ENCODE results near the gene SCFD2. TPM values are rescaled to one million over a fixed set of nuclear protein-coding genes. Genes with fewer than 3 reads are reported as not detected.
"Not testable (repeated sequence)": the region's sequence is repeated elsewhere in the genome, so short reads cannot be mapped to it uniquely, and the experiment has no call there.

SCFD2 gene
- total RNA-seq, 1 experiment from 2014 or later = 7.4 TPM

GRCh38 chr4:53183754-53184153, 182.1 kb downstream of the SCFD2 start:
- POLR2A ChIA-PET = no interaction called here
- in situ Hi-C loops (cut with HindIII; ENCODE audit: low pct_unique_long_range_greater_than_20kb, low sequenced_read_pairs) (no loop called here), intact Hi-C loops (cut with micrococcal nuclease; ENCODE audit: unreplicated experiment) (no loop called here)
- Histone ChIP-seq H3K36me3 (ENCODE audit: control insufficient read depth, insufficient read depth, low read length) (no peaks in the 10 kb centered on the region), H3K4me1 (ENCODE audit: control insufficient read depth, insufficient read depth, low read length) (no peaks in the 10 kb centered on the region), H3K27me3 (ENCODE audit: control insufficient read depth, insufficient read depth, low read length) (no peaks in the 10 kb centered on the region), H3K4me3 (ENCODE audit: low read depth in 2 of 2, low read length in 2 of 2) (no peak overlapping the region), H3K9me3 (ENCODE audit: control insufficient read depth, insufficient read depth, low read depth, low read length) (no peaks in the 10 kb centered on the region), H3K27ac (ENCODE audit: low read length) (no peak overlapping the region)
- TF ChIP-seq SIN3A (IDR thresholded peaks at IDR 0.05; ENCODE audit: borderline replicate concordance, insufficient read depth, low read depth, low read length) (no peak), REST (IDR thresholded peaks at IDR 0.05; ENCODE audit: insufficient read depth in 1 of 2, low read depth in 2 of 2, low read length in 1 of 2) (no peak), POLR2AphosphoS5 (IDR thresholded peaks at IDR 0.05; ENCODE audit: low read depth, low read length) (no peak), TCF7L2 (IDR thresholded peaks at IDR 0.05; ENCODE audit: low read depth, low read length) (no peak)
- TF ChIP-seq, protein P1, sequence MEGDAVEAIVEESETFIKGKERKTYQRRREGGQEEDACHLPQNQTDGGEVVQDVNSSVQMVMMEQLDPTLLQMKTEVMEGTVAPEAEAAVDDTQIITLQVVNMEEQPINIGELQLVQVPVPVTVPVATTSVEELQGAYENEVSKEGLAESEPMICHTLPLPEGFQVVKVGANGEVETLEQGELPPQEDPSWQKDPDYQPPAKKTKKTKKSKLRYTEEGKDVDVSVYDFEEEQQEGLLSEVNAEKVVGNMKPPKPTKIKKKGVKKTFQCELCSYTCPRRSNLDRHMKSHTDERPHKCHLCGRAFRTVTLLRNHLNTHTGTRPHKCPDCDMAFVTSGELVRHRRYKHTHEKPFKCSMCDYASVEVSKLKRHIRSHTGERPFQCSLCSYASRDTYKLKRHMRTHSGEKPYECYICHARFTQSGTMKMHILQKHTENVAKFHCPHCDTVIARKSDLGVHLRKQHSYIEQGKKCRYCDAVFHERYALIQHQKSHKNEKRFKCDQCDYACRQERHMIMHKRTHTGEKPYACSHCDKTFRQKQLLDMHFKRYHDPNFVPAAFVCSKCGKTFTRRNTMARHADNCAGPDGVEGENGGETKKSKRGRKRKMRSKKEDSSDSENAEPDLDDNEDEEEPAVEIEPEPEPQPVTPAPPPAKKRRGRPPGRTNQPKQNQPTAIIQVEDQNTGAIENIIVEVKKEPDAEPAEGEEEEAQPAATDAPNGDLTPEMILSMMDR (IDR thresholded peaks at IDR 0.05) = no peak
- no TSS peak for BruUV-seq (replicated peaks)
- CTCF ChIA-PET = no interaction called here
- no peak for ATAC-seq
- DNase-seq (ENCODE audit: low read depth, low spot score) = no peak

DNA sequence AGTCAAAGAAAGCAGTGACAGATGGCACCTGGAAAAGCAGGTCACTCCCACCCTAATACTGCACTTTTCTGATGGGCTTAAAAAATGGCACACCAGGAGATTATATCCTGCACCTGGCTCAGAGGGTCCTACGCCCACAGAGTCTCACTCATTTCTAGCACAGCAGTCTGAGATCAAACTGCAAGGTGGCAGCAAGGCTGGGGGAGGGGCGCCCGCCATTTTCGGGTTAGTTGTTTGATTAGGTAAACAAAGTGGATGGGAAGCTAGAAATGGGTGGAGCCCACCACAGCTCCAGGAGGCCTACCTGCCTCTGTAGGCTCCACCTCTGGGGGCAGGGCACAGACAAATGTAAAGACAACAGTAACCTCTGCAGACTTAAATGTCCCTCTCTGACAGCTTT, 188.1 kb downstream of the SCFD2 start:
- H3K27ac ChIP-seq (ENCODE audit: low read length); H3K4me3 ChIP-seq (ENCODE audit: low read depth in 2 of 2, low read length in 2 of 2); DNase-seq (ENCODE audit: low read depth, low spot score); H3K9me3 ChIP-seq (ENCODE audit: control insufficient read depth, insufficient read depth, low read depth, low read length); H3K4me1 ChIP-seq (ENCODE audit: control insufficient read depth, insufficient read depth, low read length); in situ Hi-C loops (cut with HindIII; ENCODE audit: low pct_unique_long_range_greater_than_20kb, low sequenced_read_pairs); H3K27me3 ChIP-seq (ENCODE audit: control insufficient read depth, insufficient read depth, low read length); CTCF ChIA-PET; ATAC-seq; POLR2A ChIA-PET; BruUV-seq (replicated peaks); intact Hi-C loops (cut with micrococcal nuclease; ENCODE audit: unreplicated experiment); H3K36me3 ChIP-seq (ENCODE audit: control insufficient read depth, insufficient read depth, low read length): not testable (repeated sequence)

DNA sequence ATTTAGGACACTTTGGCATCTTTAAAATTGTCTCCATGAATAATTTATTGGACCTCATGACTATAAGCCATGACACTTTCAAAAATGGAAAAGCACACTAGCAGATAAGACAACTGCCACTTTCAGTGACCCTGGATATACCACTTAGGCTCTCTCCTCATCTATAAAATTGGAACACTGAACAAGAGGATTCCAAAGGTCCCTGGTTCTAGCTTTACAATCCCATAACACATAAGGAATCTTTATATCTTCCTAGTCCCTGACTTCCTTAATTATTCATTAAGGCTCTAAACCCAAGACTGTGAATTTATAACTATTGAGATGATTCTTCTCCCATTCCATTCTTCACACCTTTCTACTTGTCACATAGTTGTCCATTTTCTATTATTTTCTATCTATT, 190.2 kb downstream of the SCFD2 start:
- Histone ChIP-seq H3K9me3 (ENCODE audit: control insufficient read depth, insufficient read depth, low read depth, low read length) (no peaks in the 10 kb centered on the region), H3K27ac (ENCODE audit: low read length) (no peak overlapping the region), H3K36me3 (ENCODE audit: control insufficient read depth, insufficient read depth, low read length) (no peaks in the 10 kb centered on the region), H3K4me1 (ENCODE audit: control insufficient read depth, insufficient read depth, low read length) (no peaks in the 10 kb centered on the region), H3K4me3 (ENCODE audit: low read depth in 2 of 2, low read length in 2 of 2) (no peak overlapping the region), H3K27me3 (ENCODE audit: control insufficient read depth, insufficient read depth, low read length) (no peaks in the 10 kb centered on the region)
- BruUV-seq (replicated peaks) = no TSS peak
- CTCF ChIA-PET = no interaction called here
- ATAC-seq (no peak), DNase-seq (ENCODE audit: low read depth, low spot score) (no peak)
- POLR2A ChIA-PET = no interaction called here
- in situ Hi-C loops (cut with HindIII; ENCODE audit: low pct_unique_long_range_greater_than_20kb, low sequenced_read_pairs) = no loop called here
- intact Hi-C loops (cut with micrococcal nuclease; ENCODE audit: unreplicated experiment) = no loop called here
- TF ChIP-seq POLR2AphosphoS5 (IDR thresholded peaks at IDR 0.05; ENCODE audit: low read depth, low read length) (no peak), SIN3A (IDR thresholded peaks at IDR 0.05; ENCODE audit: borderline replicate concordance, insufficient read depth, low read depth, low read length) (no peak), REST (IDR thresholded peaks at IDR 0.05; ENCODE audit: insufficient read depth in 1 of 2, low read depth in 2 of 2, low read length in 1 of 2) (no peak), TCF7L2 (IDR thresholded peaks at IDR 0.05; ENCODE audit: low read depth, low read length) (no peak)
- TF ChIP-seq, protein P1 (IDR thresholded peaks at IDR 0.05) = no peak
